ENCODE measurements around the gene PSMA4.
"Not testable (repeated sequence)": the region's sequence is repeated elsewhere in the genome, so short reads cannot be mapped to it uniquely, and the experiment has no call there.

PSMA4 gene

DNA sequence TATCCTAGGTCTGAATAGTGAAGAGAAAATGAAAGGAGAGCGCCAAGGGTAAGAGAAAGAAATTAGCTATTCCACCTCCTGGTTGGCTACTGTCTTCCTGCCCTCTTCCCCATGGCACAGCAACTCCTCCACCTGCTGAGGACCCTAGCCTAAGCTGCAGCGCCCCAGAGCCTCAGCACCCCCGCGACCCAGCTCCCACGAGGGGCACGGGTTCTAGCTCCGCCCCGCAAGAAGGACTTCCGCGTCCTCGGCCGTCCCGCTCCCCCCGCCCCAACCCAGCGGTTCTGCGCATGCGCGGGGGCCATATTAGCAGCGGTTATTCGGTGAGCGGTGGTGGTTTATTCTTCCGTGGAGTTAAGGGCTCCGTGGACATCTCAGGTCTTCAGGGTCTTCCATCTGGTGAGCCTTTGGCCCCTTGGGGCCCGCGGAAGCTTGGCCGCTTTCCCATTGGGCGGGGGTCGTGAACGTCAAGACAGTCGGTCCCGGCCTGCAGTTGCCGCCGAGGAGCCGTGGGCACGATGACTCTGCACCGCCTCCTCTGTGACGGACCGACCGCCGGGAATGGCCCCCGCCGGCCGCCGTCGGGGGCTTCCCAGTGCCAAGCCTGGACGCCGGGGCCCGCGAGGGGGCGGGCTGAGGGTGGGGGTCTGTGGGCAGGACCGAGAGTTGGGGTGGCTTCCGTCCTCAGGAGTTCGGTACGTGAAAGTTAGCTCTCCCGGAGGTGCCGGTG is at the start of gene PSMA4:
Gene PSMA4 (plus strand): TSS at position 304 of the 730 bp plus-strand sequence. CDS start 1,484 bp downstream, outside the sequence.
- DNase-seq (ENCODE audit: low read depth): no peak

GRCh38 chr15:78492872-78493271 is 47.4 kb upstream of the PSMA4 start:
- no peak for DNase-seq (ENCODE audit: low read depth)

GRCh38 chr15:78501857-78502256 is 38.4 kb upstream of the PSMA4 start:
- no peak for DNase-seq (ENCODE audit: low read depth)

DNA sequence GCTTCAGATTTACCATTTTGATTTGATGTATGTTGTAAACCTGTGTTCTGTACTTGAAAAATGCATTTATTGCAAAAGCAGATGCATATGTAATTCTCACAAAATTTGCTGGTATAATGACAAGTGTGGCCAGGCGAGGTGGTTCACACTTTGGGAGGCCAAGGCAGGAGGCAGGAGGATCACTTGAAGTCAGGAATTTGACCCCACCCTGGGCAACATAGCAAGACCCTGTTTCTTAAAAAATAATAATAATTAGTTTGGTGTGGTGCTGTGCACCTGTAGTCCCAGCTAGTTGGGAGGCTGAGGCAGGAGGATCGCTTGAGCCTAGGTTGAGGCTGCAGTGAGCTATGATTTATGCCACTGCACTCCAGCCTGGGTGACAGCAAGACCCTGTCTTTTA is 37.6 kb upstream of the PSMA4 start:
- DNase-seq (ENCODE audit: low read depth): no peak

- peak; percentile 91 for DNase-seq (ENCODE audit: low read depth)
Observed at GRCh38 chr15:78506971-78507830, 33.0 kb upstream of the PSMA4 start, which contains the start of gene HYKK. TSS of gene HYKK (plus strand) at chr15:78507577. CDS start at chr15:78513089, 5,512 bp downstream.

DNA sequence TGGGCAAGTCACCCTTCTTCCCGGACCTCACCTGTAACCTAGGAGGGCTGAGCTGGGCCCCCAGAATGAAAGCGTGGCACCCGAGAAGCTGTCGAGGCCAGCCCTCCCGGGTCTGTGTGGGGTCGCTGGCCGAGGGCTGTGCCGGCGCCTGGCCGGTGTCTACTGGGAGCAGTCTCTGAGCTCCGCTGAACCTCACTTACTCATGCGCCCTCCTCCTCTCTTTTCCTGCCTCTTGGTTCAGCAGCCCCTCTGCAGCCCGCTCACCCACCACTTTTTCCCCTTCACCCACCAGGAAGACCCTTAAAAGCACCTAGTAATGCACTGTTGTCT is 32.4 kb upstream of the PSMA4 start:
- DNase-seq (ENCODE audit: low read depth): no peak

GRCh38 chr15:78508272-78508671 is 32.0 kb upstream of the PSMA4 start:
- DNase-seq (ENCODE audit: low read depth): no peak

GRCh38 chr15:78509726-78510312 is 30.4 kb upstream of the PSMA4 start:
- DNase-seq (ENCODE audit: low read depth): no peak

DNA sequence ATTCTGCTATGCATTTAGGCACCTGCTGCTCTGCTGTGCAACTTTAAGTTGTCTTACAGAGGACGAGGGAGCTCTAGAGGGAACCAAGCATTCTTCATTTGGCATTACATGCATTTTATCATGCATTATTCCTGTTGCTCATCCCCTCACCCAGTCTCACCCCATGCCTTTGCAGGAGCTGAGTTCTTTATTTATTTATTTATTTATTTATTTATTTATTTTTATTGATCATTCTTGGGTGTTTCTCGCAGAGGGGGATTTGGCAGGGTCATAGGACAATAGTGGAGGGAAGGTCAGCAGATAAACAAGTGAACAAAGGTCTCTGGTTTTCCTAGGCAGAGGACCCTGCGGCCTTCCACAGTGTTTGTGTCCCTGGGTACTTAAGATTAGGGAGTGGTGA is 20.2 kb upstream of the PSMA4 start:
- DNase-seq (ENCODE audit: low read depth): not testable (repeated sequence)

DNA sequence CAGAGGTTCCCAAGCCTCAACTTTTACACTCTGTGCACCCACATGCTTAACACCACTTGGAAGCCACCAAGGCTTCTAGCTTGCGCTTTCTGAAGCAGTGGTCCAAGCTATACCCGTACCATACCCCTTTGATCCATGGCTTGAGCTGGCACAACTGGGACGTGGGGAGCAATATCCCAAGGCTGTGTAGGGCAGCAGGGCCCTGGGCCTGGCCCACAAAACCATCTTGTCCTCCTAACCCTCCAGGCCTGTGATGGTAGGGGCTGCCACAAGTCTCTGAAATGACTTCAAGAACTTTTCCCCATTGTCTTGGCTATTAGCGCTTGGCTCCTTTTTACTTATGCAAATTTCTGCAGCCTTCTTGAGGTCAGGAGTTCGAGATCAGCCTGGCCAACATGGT is 16.0 kb upstream of the PSMA4 start:
- DNase-seq (ENCODE audit: low read depth): no peak

DNA sequence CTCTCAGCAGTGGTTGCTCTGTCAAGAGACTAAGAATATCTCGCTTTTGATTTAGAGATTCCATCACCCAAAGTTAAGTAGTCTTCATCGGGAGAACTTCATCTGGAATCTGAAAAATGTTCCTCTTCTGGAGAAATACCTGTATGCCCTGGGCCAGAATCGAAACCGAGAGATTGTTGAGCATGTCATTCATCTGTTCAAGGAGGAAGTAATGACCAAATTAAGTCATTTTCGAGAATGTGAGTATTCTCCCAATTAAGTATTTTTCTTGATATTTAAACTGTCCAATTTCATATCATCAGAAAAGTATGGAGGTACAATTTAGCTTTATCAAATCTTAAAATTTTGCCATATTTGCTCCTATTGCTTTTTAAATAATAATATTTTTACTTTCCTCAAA is 12.9 kb upstream of the PSMA4 start:
- DNase-seq (ENCODE audit: low read depth): no peak

GRCh38 chr15:78533331-78533730 is 6.9 kb upstream of the PSMA4 start:
- no peak for DNase-seq (ENCODE audit: low read depth)

DNA sequence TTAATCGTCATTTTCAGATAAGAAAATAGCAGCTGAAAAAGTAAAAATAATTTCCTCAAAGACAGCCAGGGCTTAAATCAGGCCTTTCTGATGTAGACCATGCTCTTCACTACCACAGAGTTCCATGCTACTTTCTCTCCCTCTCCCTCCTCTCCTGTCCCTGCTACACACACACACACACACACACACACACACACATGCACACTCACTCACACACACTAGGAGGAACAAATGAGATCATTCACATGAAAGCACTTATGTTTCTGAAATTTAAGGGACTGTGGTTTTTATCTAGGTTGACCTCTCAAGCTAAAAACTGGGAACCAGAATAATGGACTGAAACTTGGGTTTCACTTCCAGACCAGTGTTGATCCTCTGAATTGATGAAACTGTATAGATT is 4.1 kb upstream of the PSMA4 start:
- DNase-seq (ENCODE audit: low read depth): no peak

DNA sequence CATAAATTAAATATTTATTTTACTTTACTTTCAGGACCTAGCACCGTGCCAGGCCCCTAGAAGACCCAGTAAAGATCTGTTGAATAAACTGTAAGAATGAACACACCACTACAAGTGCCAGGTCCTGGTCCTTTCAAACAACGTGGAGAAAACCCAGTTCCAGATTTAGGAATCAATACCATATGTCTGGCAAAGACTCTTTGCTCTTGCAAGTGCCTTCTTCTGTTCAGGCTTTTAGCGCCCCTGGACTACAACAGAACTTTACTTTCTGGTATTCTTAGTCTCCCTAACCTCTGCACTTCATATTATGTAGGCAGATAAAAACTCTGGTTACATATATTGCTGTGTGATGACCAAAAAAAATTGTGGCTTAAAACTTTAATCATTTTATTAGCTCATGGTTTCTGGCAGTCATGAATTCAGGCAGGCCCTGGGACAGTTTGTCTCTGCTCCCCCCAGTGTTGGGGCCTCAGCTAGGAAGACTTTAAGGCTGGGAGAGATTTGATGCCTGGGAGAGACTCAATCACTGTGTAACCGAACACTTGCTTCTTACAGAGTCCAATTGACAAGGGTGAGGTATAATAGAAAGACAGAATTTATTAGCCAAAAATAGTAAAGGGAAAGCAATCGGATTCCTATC is 2.9 kb upstream of the PSMA4 start:
- no peak for DNase-seq (ENCODE audit: low read depth)

- DNase-seq (ENCODE audit: low read depth): no peak
Observed at GRCh38 chr15:78538358-78538757, 1.9 kb upstream of the PSMA4 start.

DNA sequence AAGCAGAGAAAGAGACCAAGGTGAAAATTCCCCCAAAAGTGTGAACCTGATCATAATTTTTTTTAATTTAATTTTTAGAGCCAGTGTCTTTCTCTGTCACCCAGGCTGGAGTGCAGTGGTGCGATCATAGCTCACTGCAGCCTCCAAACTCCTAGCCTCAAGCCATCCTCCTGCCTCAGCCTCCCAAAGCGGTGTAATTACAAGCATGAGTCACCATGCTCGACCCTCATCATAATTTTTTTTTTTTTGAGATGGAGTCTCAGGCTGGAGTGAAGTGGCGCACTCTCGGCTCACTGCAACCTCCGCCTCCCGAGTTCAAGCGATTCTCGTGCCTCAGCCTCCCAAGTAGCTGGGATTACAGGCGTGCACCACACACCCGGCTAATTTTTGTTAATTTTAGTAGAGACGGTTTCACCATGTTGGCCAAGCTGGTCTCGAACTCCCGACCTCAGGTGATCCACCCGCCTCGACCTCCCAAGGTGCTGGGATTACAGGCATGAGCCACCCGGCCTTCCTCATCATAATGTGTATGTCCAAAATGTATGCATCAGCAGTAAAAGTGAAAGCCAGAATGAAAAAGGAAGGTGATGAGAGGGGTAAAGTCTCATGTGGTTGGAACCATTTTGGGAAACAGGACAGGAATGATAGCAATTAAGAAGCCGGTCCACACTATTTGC is 642 bp upstream of the PSMA4 start:
- not testable (repeated sequence) for DNase-seq (ENCODE audit: low read depth)

GRCh38 chr15:78540871-78541743 is 863 bp downstream of the PSMA4 start:
- no peak for DNase-seq (ENCODE audit: low read depth)

GRCh38 chr15:78541744-78542034 is 1.4 kb downstream of the PSMA4 start:
- no peak for DNase-seq (ENCODE audit: low read depth)

- no peak for DNase-seq (ENCODE audit: low read depth)
Observed at GRCh38 chr15:78542647-78543046, 2.4 kb downstream of the PSMA4 start.

- no peak for DNase-seq (ENCODE audit: low read depth)
Observed at GRCh38 chr15:78550194-78550593, 9.9 kb downstream of the PSMA4 start.

GRCh38 chr15:78550815-78551214 is 10.6 kb downstream of the PSMA4 start:
- DNase-seq (ENCODE audit: low read depth): no peak

All from non-pigmented ciliary epithelial cell (primary cell).